ENCODE results near the gene GSTCD. TPM values are rescaled to one million over a fixed set of nuclear protein-coding genes. Genes with fewer than 3 reads are reported as not detected.
"Not testable (repeated sequence)": the region's sequence is repeated elsewhere in the genome, so short reads cannot be mapped to it uniquely, and the experiment has no call there.

Gene GSTCD
- total RNA-seq, 1 experiment from 2014 or later = 22.5 TPM

DNA sequence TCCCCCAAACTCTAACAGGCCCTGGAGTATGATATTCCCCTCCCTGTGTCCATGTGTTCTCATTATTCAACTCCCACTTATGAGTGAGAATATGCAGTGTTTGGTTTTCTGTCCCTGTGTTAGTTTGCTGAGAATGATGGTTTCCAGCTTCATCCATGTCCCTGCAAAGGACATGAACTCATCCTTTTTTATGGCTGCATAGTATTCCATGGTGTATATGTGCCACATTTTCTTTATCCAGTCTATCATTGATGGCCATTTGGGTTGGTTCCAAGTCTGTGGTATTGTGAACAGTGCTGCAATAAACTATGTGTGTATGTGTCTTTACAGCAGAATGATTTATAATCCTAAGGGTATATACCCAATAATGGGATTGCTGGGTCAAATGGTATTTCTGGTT is 61.9 kb downstream of the GSTCD start:
- ATAC-seq; RAD21 ChIA-PET (ENCODE audit: low non-redundant PET in 1 of 2, low total read pairs in 2 of 2, uncharacterized antibody in 2 of 2, unreplicated experiment in 2 of 2); POLR2A ChIA-PET; H2AFZ ChIP-seq (ENCODE audit: low read depth, low read length, poor library complexity, severe bottlenecking); H3K4me2 ChIP-seq (ENCODE audit: low read length); H3K79me2 ChIP-seq (ENCODE audit: insufficient read depth, low read length); BruUV-seq (replicated peaks); H3K4me3 ChIP-seq (replicated peaks in 1 of 2; ENCODE audit: low read depth in 1 of 2, low read length in 2 of 2); H3K36me3 ChIP-seq (ENCODE audit: control insufficient read depth in 1 of 2, insufficient read depth in 2 of 2, low read length in 2 of 2); H4K20me1 ChIP-seq (ENCODE audit: insufficient read depth); H3K9me3 ChIP-seq (ENCODE audit: control insufficient read depth in 1 of 2, insufficient read depth in 1 of 2, low read depth in 1 of 2, low read length in 2 of 2); H3K27me3 ChIP-seq (ENCODE audit: insufficient read depth, low read length); H3K27ac ChIP-seq (ENCODE audit: low read depth, low read length); H3K9ac ChIP-seq (ENCODE audit: low read length); H3K9me2 ChIP-seq (ENCODE audit: insufficient read depth); CTCF ChIA-PET; intact Hi-C loops (cut with micrococcal nuclease); DNase-seq (ENCODE audit: low read depth, low spot score): not testable (repeated sequence)
- H3K4me1 ChIP-seq (ENCODE audit: control insufficient read depth in 1 of 2, insufficient read depth in 2 of 2, low read length in 2 of 2) = peaks cover 7 to 17% of the 10 kb centered on the region in 2 experiments; a peak in 3 of 4 replicates

DNA sequence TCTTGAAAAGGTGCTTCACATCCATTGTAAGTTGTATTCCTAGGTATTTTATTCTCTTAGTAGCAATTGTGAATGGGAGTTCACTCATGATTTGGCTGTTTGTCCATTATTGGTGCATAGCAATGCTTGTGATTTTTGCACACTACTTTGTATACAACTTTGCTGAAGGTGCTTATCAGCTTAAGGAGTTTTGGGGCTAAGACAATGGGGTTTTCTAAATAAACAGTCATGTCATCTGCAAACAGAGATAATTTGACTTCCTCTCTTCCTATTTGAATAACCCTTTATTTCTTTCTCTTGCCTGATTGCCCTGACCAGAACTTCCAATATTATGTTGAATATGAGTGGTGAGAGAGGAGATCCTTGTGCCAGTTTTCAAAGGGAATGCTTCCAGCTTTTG is 63.5 kb downstream of the GSTCD start:
- H3K9me3 ChIP-seq (ENCODE audit: control insufficient read depth in 1 of 2, insufficient read depth in 1 of 2, low read depth in 1 of 2, low read length in 2 of 2); RAD21 ChIA-PET (ENCODE audit: low non-redundant PET in 1 of 2, low total read pairs in 2 of 2, uncharacterized antibody in 2 of 2, unreplicated experiment in 2 of 2); BruUV-seq (replicated peaks); CTCF ChIA-PET; H3K9ac ChIP-seq (ENCODE audit: low read length); H4K20me1 ChIP-seq (ENCODE audit: insufficient read depth); POLR2A ChIA-PET; H3K4me2 ChIP-seq (ENCODE audit: low read length); H3K79me2 ChIP-seq (ENCODE audit: insufficient read depth, low read length); H3K4me1 ChIP-seq (ENCODE audit: control insufficient read depth in 1 of 2, insufficient read depth in 2 of 2, low read length in 2 of 2); intact Hi-C loops (cut with micrococcal nuclease); H3K9me2 ChIP-seq (ENCODE audit: insufficient read depth); H3K4me3 ChIP-seq (replicated peaks in 1 of 2; ENCODE audit: low read depth in 1 of 2, low read length in 2 of 2); H3K27me3 ChIP-seq (ENCODE audit: insufficient read depth, low read length); H2AFZ ChIP-seq (ENCODE audit: low read depth, low read length, poor library complexity, severe bottlenecking); DNase-seq (ENCODE audit: low read depth, low spot score); H3K36me3 ChIP-seq (ENCODE audit: control insufficient read depth in 1 of 2, insufficient read depth in 2 of 2, low read length in 2 of 2); H3K27ac ChIP-seq (ENCODE audit: low read depth, low read length); ATAC-seq: not testable (repeated sequence)

DNA sequence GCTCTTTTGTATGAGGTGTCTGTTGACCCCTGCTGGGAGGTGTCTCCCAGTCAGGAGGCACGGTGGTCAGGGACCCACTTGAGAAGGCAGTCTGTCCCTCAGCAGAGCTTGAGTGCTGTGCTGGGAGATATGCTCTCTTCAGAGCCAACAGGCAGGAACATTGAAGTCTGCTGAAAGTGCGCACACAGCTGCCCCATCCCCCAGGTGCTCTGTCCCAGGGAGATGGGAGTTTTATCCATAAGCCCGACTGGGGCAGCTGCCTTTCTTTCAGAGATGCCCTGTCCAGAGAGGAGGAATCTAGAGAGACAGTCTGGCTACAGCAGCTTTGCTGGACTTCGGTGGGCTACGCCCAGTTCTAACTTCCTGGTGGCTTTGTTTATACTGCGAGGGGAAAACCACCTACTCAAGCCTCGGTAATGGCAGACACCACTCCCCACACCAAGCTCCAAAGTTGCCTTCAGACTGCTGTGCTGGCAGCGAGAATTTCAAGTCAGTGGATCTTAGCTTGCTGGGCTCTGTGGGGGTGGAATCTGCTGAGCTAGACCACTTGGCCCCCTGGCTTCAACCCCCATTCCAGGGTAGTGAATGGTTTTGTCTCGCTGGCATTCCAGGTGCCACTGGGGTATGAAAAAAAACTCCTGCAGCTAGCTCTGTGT is 67.3 kb downstream of the GSTCD start:
- H4K20me1 ChIP-seq (ENCODE audit: insufficient read depth); BruUV-seq (replicated peaks); H3K27me3 ChIP-seq (ENCODE audit: insufficient read depth, low read length); H3K36me3 ChIP-seq (ENCODE audit: control insufficient read depth in 1 of 2, insufficient read depth in 2 of 2, low read length in 2 of 2); H3K4me1 ChIP-seq (ENCODE audit: control insufficient read depth in 1 of 2, insufficient read depth in 2 of 2, low read length in 2 of 2); CTCF ChIA-PET; H3K79me2 ChIP-seq (ENCODE audit: insufficient read depth, low read length); H2AFZ ChIP-seq (ENCODE audit: low read depth, low read length, poor library complexity, severe bottlenecking); H3K9me3 ChIP-seq (ENCODE audit: control insufficient read depth in 1 of 2, insufficient read depth in 1 of 2, low read depth in 1 of 2, low read length in 2 of 2); DNase-seq (ENCODE audit: low read depth, low spot score); H3K4me2 ChIP-seq (ENCODE audit: low read length); H3K27ac ChIP-seq (ENCODE audit: low read depth, low read length); H3K4me3 ChIP-seq (replicated peaks in 1 of 2; ENCODE audit: low read depth in 1 of 2, low read length in 2 of 2); intact Hi-C loops (cut with micrococcal nuclease); ATAC-seq; H3K9me2 ChIP-seq (ENCODE audit: insufficient read depth); RAD21 ChIA-PET (ENCODE audit: low non-redundant PET in 1 of 2, low total read pairs in 2 of 2, uncharacterized antibody in 2 of 2, unreplicated experiment in 2 of 2); POLR2A ChIA-PET; H3K9ac ChIP-seq (ENCODE audit: low read length): not testable (repeated sequence)

All from HCT116 (cell line).